Measurements from ENCODE around the gene MLIP. TPM values are rescaled to one million over a fixed set of nuclear protein-coding genes. Genes with fewer than 3 reads are reported as not detected.

MLIP gene
- total RNA-seq, 5 donors from 2014 or later (not counting 1 experiment from before 2014, with no cell fraction given) = not detected

DNA sequence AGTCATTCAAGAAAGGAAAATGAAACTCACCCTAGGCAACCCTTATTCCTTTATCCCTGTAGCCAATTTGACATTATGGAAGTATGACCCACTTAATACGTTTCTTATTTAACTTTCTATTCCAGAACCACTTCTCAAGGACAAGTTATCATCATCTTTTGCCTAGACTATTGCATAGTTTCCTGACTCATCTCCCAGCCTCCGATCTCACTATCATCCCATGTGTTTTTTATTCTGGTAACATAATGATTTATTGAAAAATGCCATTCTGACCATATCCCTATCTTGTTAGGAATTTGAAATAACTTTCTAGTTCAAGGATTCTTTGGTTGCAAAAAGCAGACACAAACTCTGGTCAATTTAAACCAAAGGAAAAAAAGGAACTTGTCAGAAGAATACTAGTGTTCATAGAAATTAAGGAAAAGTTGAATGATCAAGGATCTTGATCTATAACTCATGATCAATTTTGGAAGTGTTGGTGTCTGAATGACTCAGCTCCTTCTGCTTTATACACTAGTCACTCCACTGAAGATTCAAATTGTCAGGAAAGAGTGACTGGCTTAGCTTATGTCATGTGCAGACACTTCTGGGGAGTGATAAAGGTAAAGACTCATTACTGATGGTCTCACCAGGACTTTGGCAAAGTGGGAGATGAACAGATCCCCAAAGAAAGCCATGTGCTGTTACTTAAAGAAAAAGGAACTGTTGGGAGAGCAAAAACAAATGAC lies 188.5 kb downstream of the MLIP start:
- WGBS (ENCODE audit: insufficient coverage) = no CpG with 5 or more reads among the region's 2 CpGs
- ATAC-seq (replicated peaks in 1 of 4) (no peak), DNase-seq (no peak)
- POLR2A ChIA-PET = no interaction called here
- Histone ChIP-seq H3K36me3 (ENCODE audit: control insufficient read depth in 2 of 2, extremely low read depth in 1 of 2, insufficient read depth in 1 of 2, low read length in 1 of 2) (no peaks in the 10 kb centered on the region), H3K4me1 (ENCODE audit: control insufficient read depth in 1 of 2, extremely low read depth in 1 of 2, insufficient read depth in 2 of 2, low read length in 2 of 2) (no peaks in the 10 kb centered on the region), H3K27me3 (replicated peaks in 1 of 2; ENCODE audit: control insufficient read depth in 2 of 2, extremely low read depth in 1 of 2, insufficient read depth in 2 of 2, low read length in 1 of 2) (no peaks in the 10 kb centered on the region), H3K4me3 (ENCODE audit: control insufficient read depth in 1 of 2, extremely low read depth in 1 of 2, low read length in 1 of 2) (no peak overlapping the region), H3K27ac (ENCODE audit: low read length) (no peak overlapping the region), H3K9me3 (no peaks in the 10 kb centered on the region)
- no peak overlapping the region for H3K27ac Mint-ChIP-seq
- H3K36me3 Mint-ChIP-seq = no peaks in the 10 kb centered on the region
- CTCF ChIA-PET = no interaction called here
- H3K9me3 Mint-ChIP-seq = peaks cover 0 to 8% (median 3%) of the 10 kb centered on the region in 3 donors
- no peaks in the 10 kb centered on the region for H3K4me1 Mint-ChIP-seq
- H3K4me3 Mint-ChIP-seq = no peak overlapping the region
- no peaks in the 10 kb centered on the region for H3K27me3 Mint-ChIP-seq

DNA sequence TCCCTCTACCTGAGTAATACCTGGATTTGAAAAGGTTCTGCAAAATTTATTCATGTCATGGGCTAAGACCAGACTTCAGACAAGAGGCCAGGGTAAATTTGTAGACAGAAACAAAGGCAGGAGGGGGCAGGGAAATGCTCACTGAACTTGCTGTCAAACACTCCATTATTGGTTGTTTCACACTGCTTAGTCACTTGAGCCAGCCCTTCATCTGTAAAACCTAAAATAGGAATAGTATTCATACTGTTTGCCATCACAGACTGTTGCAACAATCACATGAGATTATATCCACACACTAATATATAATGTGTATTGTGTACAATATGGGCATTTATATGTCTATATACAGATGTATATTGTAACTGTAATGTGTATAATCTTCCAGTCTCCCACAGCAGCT lies 190.5 kb downstream of the MLIP start:
- Histone ChIP-seq H3K27me3 (replicated peaks in 1 of 2; ENCODE audit: control insufficient read depth in 2 of 2, extremely low read depth in 1 of 2, insufficient read depth in 2 of 2, low read length in 1 of 2) (no peaks in the 10 kb centered on the region), H3K36me3 (ENCODE audit: control insufficient read depth in 2 of 2, extremely low read depth in 1 of 2, insufficient read depth in 1 of 2, low read length in 1 of 2) (no peaks in the 10 kb centered on the region), H3K4me1 (ENCODE audit: control insufficient read depth in 1 of 2, extremely low read depth in 1 of 2, insufficient read depth in 2 of 2, low read length in 2 of 2) (no peaks in the 10 kb centered on the region), H3K9me3 (no peaks in the 10 kb centered on the region), H3K27ac (ENCODE audit: low read length) (no peak overlapping the region), H3K4me3 (ENCODE audit: control insufficient read depth in 1 of 2, extremely low read depth in 1 of 2, low read length in 1 of 2) (no peak overlapping the region)
- H3K4me1 Mint-ChIP-seq = no peaks in the 10 kb centered on the region
- ATAC-seq (replicated peaks in 1 of 4) (no peak), DNase-seq (no peak)
- ChIA-PET CTCF (no interaction called here), POLR2A (no interaction called here)
- no peaks in the 10 kb centered on the region for H3K36me3 Mint-ChIP-seq
- H3K9me3 Mint-ChIP-seq = peaks cover 0 to 5% (median 0%) of the 10 kb centered on the region in 3 donors
- no peak overlapping the region for H3K4me3 Mint-ChIP-seq
- no peak overlapping the region for H3K27ac Mint-ChIP-seq
- no peaks in the 10 kb centered on the region for H3K27me3 Mint-ChIP-seq

DNA sequence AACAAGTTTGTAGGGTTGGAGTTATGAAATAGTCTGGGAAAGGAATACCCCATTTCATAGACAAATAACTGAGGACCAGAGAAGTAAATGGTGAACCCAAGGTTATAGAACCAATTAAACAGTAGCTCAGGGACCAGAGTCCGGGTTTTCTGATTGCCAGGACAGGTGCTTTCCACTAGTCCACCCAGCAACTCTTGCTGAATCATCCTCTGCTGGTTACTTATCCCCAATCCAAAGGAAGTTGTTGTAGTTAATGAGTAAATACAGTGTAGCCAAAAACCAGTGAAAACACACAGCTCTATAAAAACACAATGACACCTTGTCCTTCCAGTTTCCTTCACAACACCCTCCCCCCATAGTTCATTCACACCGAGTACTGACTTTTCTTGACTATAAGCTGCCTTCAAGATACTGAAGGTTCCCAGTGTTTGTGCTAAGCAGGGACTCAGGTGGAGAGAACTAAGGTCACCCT lies 196.2 kb downstream of the MLIP start:
- no peak overlapping the region for H3K4me3 ChIP-seq (ENCODE audit: control insufficient read depth in 1 of 2, extremely low read depth in 1 of 2, low read length in 1 of 2)
- H3K9me3 ChIP-seq = no peaks in the 10 kb centered on the region
- CTCF ChIA-PET = no interaction called here
- Mint-ChIP-seq H3K27ac (no peak overlapping the region), H3K36me3 (no peaks in the 10 kb centered on the region), H3K27me3 (no peaks in the 10 kb centered on the region), H3K4me3 (no peak overlapping the region), H3K9me3 (peaks cover 0 to 6% (median 5%) of the 10 kb centered on the region in 3 donors), H3K4me1 (no peaks in the 10 kb centered on the region)
- WGBS (ENCODE audit: insufficient coverage) = no CpG with 5 or more reads among the region's 2 CpGs
- no peaks in the 10 kb centered on the region for H3K4me1 ChIP-seq (ENCODE audit: control insufficient read depth in 1 of 2, extremely low read depth in 1 of 2, insufficient read depth in 2 of 2, low read length in 2 of 2)
- ATAC-seq (replicated peaks in 1 of 4) = no peak
- no peaks in the 10 kb centered on the region for H3K27me3 ChIP-seq (replicated peaks in 1 of 2; ENCODE audit: control insufficient read depth in 2 of 2, extremely low read depth in 1 of 2, insufficient read depth in 2 of 2, low read length in 1 of 2)
- POLR2A ChIA-PET = no interaction called here
- H3K27ac ChIP-seq (ENCODE audit: low read length) = no peak overlapping the region
- no peak for DNase-seq
- H3K36me3 ChIP-seq (ENCODE audit: control insufficient read depth in 2 of 2, extremely low read depth in 1 of 2, insufficient read depth in 1 of 2, low read length in 1 of 2) = no peaks in the 10 kb centered on the region

DNA sequence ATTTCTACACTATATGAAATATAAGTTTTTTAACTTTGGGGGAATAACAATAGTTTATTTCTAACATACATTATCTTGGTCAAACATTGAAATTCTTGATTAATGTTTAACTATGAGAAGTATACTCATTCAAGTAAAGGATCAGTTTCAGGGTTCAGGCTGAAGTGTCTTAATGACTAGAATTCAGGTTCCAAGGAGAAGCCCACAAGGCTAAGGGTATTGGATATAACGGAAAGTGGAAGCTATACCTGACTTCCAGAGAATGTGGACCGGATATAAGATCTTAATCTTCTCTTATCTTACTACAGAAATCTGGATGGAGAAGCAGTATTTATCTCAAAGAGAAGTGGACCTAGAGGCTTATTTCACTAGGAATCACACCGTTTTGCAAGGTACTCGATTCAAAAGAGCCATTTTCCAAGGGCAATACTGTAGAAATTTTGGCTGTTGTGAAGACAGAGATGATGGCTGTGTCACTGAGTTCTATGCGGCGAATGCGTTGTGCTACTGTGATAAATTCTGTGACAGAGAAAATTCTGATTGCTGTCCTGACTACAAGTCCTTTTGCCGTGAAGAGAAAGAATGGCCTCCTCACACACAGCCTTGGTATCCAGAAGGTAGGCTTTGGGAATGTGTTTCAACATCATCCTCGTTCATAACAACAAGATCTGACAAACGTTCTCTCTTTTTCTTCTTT lies 197.2 kb downstream of the MLIP start, which contains the start of gene TINAG:
TSS of gene TINAG (plus strand) at position 153 of the 697 bp plus-strand sequence. CDS start at position 263, 110 bp downstream.
- Mint-ChIP-seq H3K4me3 (no peak within 1 kb of the TSS), H3K9me3 (peaks cover 0 to 6% (median 5%) of the 10 kb centered on the region in 3 donors), H3K36me3 (no peaks in the 10 kb centered on the region), H3K27ac (no peak within 1 kb of the TSS), H3K27me3 (no peaks in the 10 kb centered on the region), H3K4me1 (no peaks in the 10 kb centered on the region)
- H3K27me3 ChIP-seq (replicated peaks in 1 of 2; ENCODE audit: control insufficient read depth in 2 of 2, extremely low read depth in 1 of 2, insufficient read depth in 2 of 2, low read length in 1 of 2) = no peaks in the 10 kb centered on the region
- POLR2A ChIA-PET = no interaction called here
- H3K36me3 ChIP-seq (ENCODE audit: control insufficient read depth in 2 of 2, extremely low read depth in 1 of 2, insufficient read depth in 1 of 2, low read length in 1 of 2) = no peaks in the 10 kb centered on the region
- H3K4me3 ChIP-seq (ENCODE audit: control insufficient read depth in 1 of 2, extremely low read depth in 1 of 2, low read length in 1 of 2) = no peak within 1 kb of the TSS
- H3K27ac ChIP-seq (ENCODE audit: low read length) = no peak within 1 kb of the TSS
- 43% methylated on average over 1 of the region's 10 CpGs for WGBS (ENCODE audit: insufficient coverage)
- CTCF ChIA-PET = no interaction called here
- DNase-seq (no peak), ATAC-seq (replicated peaks in 1 of 4) (no peak)
- H3K4me1 ChIP-seq (ENCODE audit: control insufficient read depth in 1 of 2, extremely low read depth in 1 of 2, insufficient read depth in 2 of 2, low read length in 2 of 2) = no peaks in the 10 kb centered on the region
- no peaks in the 10 kb centered on the region for H3K9me3 ChIP-seq

DNA sequence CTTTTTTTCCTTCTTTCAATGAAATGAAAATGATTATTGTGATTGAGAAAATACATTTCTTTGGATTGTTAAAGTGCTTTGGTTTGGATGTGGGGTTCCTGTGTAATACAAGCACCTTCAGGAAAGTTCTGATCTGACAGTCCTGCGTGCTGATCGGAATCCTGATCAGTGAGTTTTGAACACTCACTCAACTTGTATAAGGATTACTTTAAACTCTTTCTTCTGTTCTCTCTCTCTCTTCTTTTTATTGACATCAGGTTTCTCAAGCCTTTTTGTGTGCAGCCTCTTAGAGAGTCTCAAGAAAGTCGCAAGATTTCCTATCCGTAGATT lies 197.7 kb downstream of the MLIP start:
- Mint-ChIP-seq H3K27me3 (no peaks in the 10 kb centered on the region), H3K4me1 (no peaks in the 10 kb centered on the region), H3K27ac (no peak overlapping the region), H3K4me3 (no peak overlapping the region), H3K36me3 (no peaks in the 10 kb centered on the region), H3K9me3 (peaks cover 0 to 6% (median 5%) of the 10 kb centered on the region in 3 donors)
- Histone ChIP-seq H3K27me3 (replicated peaks in 1 of 2; ENCODE audit: control insufficient read depth in 2 of 2, extremely low read depth in 1 of 2, insufficient read depth in 2 of 2, low read length in 1 of 2) (no peaks in the 10 kb centered on the region), H3K9me3 (no peaks in the 10 kb centered on the region), H3K27ac (ENCODE audit: low read length) (no peak overlapping the region), H3K4me1 (ENCODE audit: control insufficient read depth in 1 of 2, extremely low read depth in 1 of 2, insufficient read depth in 2 of 2, low read length in 2 of 2) (no peaks in the 10 kb centered on the region), H3K4me3 (ENCODE audit: control insufficient read depth in 1 of 2, extremely low read depth in 1 of 2, low read length in 1 of 2) (no peak overlapping the region), H3K36me3 (ENCODE audit: control insufficient read depth in 2 of 2, extremely low read depth in 1 of 2, insufficient read depth in 1 of 2, low read length in 1 of 2) (no peaks in the 10 kb centered on the region)
- WGBS (ENCODE audit: insufficient coverage) = 75% methylated on average over 2 of the region's 4 CpGs
- DNase-seq = no peak
- POLR2A ChIA-PET = no interaction called here
- CTCF ChIA-PET = no interaction called here
- ATAC-seq (replicated peaks in 1 of 4) = no peak

DNA sequence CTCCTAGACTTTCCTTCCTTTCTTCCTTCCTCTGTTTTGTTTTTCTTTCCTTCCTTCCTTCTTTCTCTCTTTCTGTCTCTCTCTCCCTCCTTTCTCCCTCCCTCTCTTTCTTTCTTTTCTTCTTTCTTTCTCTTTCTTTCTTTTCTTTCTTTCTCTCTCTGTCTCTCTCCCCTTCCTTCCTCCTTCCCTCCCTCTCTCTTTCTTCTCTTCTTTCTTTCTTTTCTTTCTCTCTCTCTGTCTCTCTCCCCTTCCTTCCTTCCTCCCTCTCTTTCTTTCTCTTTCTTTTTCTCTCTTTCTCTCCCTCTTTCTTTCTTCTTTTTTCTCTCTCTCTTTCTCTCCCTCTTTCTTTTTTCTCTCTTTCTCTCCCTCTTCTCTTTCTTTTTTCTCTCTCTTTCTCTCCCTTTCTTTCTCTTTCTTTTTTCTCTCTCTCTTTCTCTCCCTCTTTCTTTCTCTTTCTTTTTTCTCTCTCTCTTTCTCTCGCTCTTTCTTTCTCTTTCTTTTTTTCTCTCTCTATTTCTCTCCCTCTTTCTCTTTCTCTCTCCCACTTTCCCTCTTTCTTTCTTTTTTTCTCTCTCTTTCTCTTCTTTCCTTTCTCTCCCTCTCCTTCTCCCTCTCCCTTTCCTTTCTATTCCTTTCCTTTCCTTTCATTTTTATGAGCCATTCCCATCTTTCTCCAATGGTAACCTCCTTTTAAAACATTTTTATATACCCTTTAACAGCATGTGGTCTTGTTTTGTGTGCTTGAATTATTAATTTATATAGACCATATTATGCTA lies 199.3 kb downstream of the MLIP start:
- Mint-ChIP-seq H3K4me1 (no peaks in the 10 kb centered on the region), H3K36me3 (no peaks in the 10 kb centered on the region), H3K27me3 (no peaks in the 10 kb centered on the region), H3K27ac (no peak overlapping the region), H3K4me3 (no peak overlapping the region), H3K9me3 (peaks cover 0 to 6% (median 5%) of the 10 kb centered on the region in 3 donors)
- WGBS (ENCODE audit: insufficient coverage) = 75% methylated on average over 1 of the region's 1 CpG
- Histone ChIP-seq H3K27me3 (replicated peaks in 1 of 2; ENCODE audit: control insufficient read depth in 2 of 2, extremely low read depth in 1 of 2, insufficient read depth in 2 of 2, low read length in 1 of 2) (no peaks in the 10 kb centered on the region), H3K9me3 (no peaks in the 10 kb centered on the region), H3K4me3 (ENCODE audit: control insufficient read depth in 1 of 2, extremely low read depth in 1 of 2, low read length in 1 of 2) (no peak overlapping the region), H3K27ac (ENCODE audit: low read length) (no peak overlapping the region), H3K36me3 (ENCODE audit: control insufficient read depth in 2 of 2, extremely low read depth in 1 of 2, insufficient read depth in 1 of 2, low read length in 1 of 2) (no peaks in the 10 kb centered on the region), H3K4me1 (ENCODE audit: control insufficient read depth in 1 of 2, extremely low read depth in 1 of 2, insufficient read depth in 2 of 2, low read length in 2 of 2) (no peaks in the 10 kb centered on the region)
- no peak for DNase-seq
- ChIA-PET CTCF (no interaction called here), POLR2A (no interaction called here)
- ATAC-seq (replicated peaks in 1 of 4) = no peak
